Left lung (tissue), 10 donors: ENCODE results near the gene NOP10. TPM values are rescaled to one million over a fixed set of nuclear protein-coding genes. Genes with fewer than 3 reads are reported as not detected.
A peak's percentile ranks its signal among the peaks of the same experiment; 100 is the strongest.

Source experiments
- ATAC-seq: fragments of 200-7000 bp; cut with Tn5 transposase; one replicate; pipeline ENCODE4 v1.9.1; 2020; ENCODE audit warnings: moderate library complexity
- DNase-seq, 4 donors: peaks; one replicate each; pipeline ENCODE4 v3.0.0-alpha.2; 2013 to 2020
- H3K27ac ChIP-seq, 2 donors: fragments of 200-600 bp; sonication (generic) in 1 of 2; one replicate each; pipeline versions ENCODE4 v1.5.0 to v1.8.0; 2020 to 2021
- H3K27me3 ChIP-seq, 2 donors: fragments of 200-600 bp; sonication (generic) in 1 of 2; one replicate each; pipeline versions ENCODE4 v1.5.0 to v1.8.0; 2020 to 2021
- H3K36me3 ChIP-seq, 2 donors: fragments of 200-600 bp; sonication (generic) in 1 of 2; one replicate each; pipeline versions ENCODE4 v1.5.0 to v1.8.0; 2020 to 2021
- H3K4me1 ChIP-seq, 2 donors: fragments of 200-600 bp; one replicate each; pipeline ENCODE4 v1.8.0; 2021
- H3K4me3 ChIP-seq, 2 donors: fragments of 200-600 bp; sonication (generic) in 1 of 2; one replicate each; pipeline versions ENCODE4 v1.5.0 to v1.8.0; 2020 to 2021; ENCODE audit warnings: mild to moderate bottlenecking in 1 of 2
- H3K9me3 ChIP-seq, 2 donors: fragments of 200-600 bp; sonication (generic) in 1 of 2; one replicate each; pipeline versions ENCODE4 v1.5.0 to v1.8.0; 2020 to 2021
- CTCF ChIP-seq, 2 donors: fragments of 200-600 bp; sonication (generic) in 1 of 2; IDR thresholded peaks; one replicate each; pipeline versions ENCODE4 v1.5.0 to v1.8.0; 2021; ENCODE audit warnings: antibody characterized with exemption in 2 of 2
- intact Hi-C, 2 donors: fragments of 100-400 bp; cut with DNase I; formaldehyde crosslinking; loops; one replicate each; pipeline versions ENCODE4 v1.11.2 to v1.14.2; 2022
- polyA plus RNA-seq, 6 donors: library from polyadenylated mRNA; unstranded; fragments of 120-200 nt; gene quantifications; one replicate each; pipeline ENCODE4 v1.2.1, GENCODE V29; 2013; ENCODE audit not compliant: insufficient read length in 6 of 6
- total RNA-seq, 2 donors: library from RNA; stranded (reverse); fragmentation: NEBNext Ultra II Directional; extraction: Animal tissue kit (Norgen Biotek cat#: 25700); gene quantifications; one replicate each; pipeline ENCODE4 v1.2.1, GENCODE V29; 2021
- donor health status: DM: no; HTN: yes; CAD: no.
- donor health status: DM: no; HTN: no; CAD: no.

The NOP10 gene
- total and polyA plus RNA-seq, 8 donors = 99.8 to 188 (median 110) TPM

DNA sequence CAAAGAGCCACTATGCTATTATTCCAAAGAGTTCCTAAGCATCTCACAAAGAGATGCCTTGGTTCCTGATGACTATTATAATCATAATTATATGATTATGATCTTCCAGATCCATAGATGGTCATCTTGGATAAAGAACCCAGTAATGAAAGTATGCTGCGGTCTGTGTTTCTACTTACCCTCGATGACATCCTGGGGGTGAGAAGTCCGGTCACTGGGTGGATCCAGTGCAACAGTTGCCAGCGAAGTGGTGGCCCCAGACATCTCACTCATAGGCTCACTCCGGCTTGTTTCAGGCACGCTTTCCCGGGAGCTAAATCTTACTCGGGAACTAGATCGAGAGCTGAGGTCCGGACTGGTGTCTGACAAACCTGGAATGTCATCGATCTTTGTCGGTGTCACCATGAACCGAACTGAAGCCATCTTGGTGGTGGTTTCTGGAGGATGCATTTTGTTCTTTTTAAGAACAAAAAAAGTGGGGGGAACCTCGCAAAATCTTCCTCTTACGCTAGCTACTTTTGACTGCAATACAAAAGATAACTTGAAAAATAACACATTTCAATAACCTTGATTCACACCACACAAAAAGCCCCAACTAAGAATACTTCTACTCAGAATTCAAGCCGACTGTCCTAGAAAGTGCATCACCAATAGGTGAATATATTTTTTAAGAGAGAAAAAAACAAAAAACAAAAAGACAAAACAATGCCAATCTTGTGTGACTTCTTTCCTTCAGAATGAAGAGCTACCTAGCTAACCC is 6.5 kb downstream of the NOP10 start:
- Histone ChIP-seq H3K36me3 (peaks cover 0 to 31% of the 10 kb centered on the region in 2 donors), H3K4me1 (peaks cover 16 to 85% of the 10 kb centered on the region in 2 donors), H3K9me3 (no peaks in the 10 kb centered on the region), H3K4me3 (peak overlapping the region; percentile 85 to 88), H3K27me3 (no peaks in the 10 kb centered on the region), H3K27ac (peak overlapping the region; percentile 87 to 98)
- intact Hi-C loops = loop anchor here in 1 of 2 donors (10.0 kb wide), 1 partner anchor 92 kb away; no protein-coding TSS in a partner anchor
- no peak for TF ChIP-seq CTCF (IDR thresholded peaks at IDR 0.05)
- DNase-seq = no peak
- ATAC-seq = no peak

DNA sequence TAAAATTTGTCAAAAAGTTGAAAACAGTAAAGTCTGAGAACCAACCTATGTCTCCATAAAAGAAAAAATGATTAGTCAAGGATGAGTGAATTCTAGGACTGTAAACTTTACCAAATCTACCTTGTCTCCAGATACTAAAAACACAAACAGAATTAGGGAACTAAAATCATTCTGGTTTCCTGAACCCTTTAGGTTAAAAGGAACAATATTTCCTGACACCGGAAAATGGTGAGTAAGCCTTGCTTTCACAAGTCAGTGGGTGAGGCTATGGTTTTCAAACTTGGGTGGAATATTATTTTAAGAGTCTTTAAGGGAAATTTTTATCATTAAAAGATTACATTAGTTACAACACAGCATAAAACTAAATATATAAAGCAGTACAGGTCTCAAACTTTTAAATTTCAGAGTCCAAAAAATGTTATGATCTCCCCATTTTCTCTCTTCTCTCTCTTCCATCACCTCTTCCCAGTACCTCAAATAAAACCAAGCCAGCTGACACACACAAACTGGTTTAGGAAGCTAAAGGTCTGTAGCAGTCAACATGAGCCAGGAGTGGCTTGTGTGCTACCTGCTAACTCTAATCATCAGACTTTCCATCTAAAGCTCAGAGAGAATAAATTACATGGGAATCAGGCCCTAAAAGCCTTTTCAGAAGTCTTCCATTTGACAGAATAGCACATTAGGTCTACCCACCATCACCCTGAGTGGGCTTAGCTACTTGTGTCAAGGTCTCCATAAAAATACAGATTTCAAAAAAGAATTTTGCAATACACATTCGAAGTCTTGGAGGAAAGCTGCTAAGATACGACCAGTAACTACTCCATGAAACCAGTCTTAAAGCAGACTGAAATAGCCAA is 7.5 kb downstream of the NOP10 start:
- Histone ChIP-seq H3K27ac (peak overlapping the region; percentile 65 to 98), H3K4me3 (peak overlapping the region in 1 of 2 donors; percentile 85), H3K27me3 (no peaks in the 10 kb centered on the region), H3K36me3 (peaks cover 0 to 21% of the 10 kb centered on the region in 2 donors), H3K4me1 (peaks cover 16 to 76% of the 10 kb centered on the region in 2 donors), H3K9me3 (no peaks in the 10 kb centered on the region)
- no peak for TF ChIP-seq CTCF (IDR thresholded peaks at IDR 0.05)
- DNase-seq (no peak), ATAC-seq (no peak)
- intact Hi-C loops = loop anchor here in 1 of 2 donors (10.0 kb wide), 1 partner anchor 91 kb away; no protein-coding TSS in a partner anchor

GRCh38 chr15:34334672-34335071 is 8.3 kb downstream of the NOP10 start:
- DNase-seq (peak in 1 of 4 donors; percentile 45), ATAC-seq (no peak)
- intact Hi-C loops = loop anchor here in 1 of 2 donors (10.0 kb wide), 1 partner anchor 90 kb away; no protein-coding TSS in a partner anchor
- no peak for TF ChIP-seq CTCF (IDR thresholded peaks at IDR 0.05)
- Histone ChIP-seq H3K27ac (peak overlapping the region; percentile 65 to 98), H3K36me3 (peaks cover 0 to 13% of the 10 kb centered on the region in 2 donors), H3K4me1 (peaks cover 16 to 69% of the 10 kb centered on the region in 2 donors), H3K9me3 (no peaks in the 10 kb centered on the region), H3K27me3 (no peaks in the 10 kb centered on the region), H3K4me3 (peak overlapping the region in 1 of 2 donors; percentile 85)

DNA sequence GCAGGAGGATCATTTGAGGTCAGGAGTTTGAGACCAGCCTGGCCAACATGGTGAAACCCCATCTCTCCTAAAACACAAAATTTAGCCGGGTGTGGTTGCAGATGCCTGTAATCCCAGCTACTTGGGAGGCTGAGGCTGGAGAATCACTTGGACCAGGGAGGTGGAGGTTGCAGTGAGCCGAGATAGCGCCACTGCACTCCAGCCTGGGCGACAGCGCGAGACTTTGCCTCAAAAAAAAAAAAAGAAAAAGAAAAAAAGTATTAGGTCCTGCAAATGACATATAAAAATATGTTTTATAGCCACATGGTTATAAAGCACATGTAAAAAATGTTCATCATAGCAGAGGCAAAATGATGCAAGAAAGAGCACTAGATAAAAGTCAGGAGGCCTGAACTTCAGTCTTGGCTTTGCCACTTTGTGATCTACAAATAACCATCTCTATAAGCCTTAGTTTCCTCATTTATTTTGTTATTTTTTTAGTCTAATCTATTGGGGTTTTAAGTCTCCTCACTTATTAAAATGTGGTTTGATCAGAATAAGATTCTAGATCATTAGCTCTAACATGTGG is 10.3 kb downstream of the NOP10 start:
- TF ChIP-seq CTCF (IDR thresholded peaks at IDR 0.05) = no peak
- DNase-seq (no peak), ATAC-seq (no peak)
- Histone ChIP-seq H3K27me3 (no peaks in the 10 kb centered on the region), H3K4me3 (no peak overlapping the region), H3K36me3 (no peaks in the 10 kb centered on the region), H3K27ac (peak overlapping the region in 1 of 2 donors; percentile 98), H3K4me1 (peaks cover 11 to 58% of the 10 kb centered on the region in 2 donors), H3K9me3 (no peaks in the 10 kb centered on the region)
- intact Hi-C loops = loop anchor here in 1 of 2 donors (10.0 kb wide), 1 partner anchor 88 kb away; no protein-coding TSS in a partner anchor
